Spleen (tissue), 11 donors: ENCODE results near the gene RALGAPA1. TPM values are rescaled to one million over a fixed set of nuclear protein-coding genes. Genes with fewer than 3 reads are reported as not detected.

Experiments
- DNase-seq: peaks from one replicate; pipeline ENCODE4 v3.0.0-alpha.2; 2020
- H3K27ac ChIP-seq, 8 donors: fragments of 200-600 bp; sonication (generic) in 7 of 8; 1 replicate in 4 of 8; 2 replicates in 4 of 8; pipeline versions ENCODE4 v1.5.0 to v1.8.0; 2016 to 2021; ENCODE audit warnings: inconsistent platforms in 4 of 8, mild to moderate bottlenecking in 4 of 8, moderate library complexity in 1 of 8
- H3K27me3 ChIP-seq, 7 donors: fragments of 200-600 bp; sonication (generic) in 6 of 7; replicated peaks in 1 of 7; 1 replicate in 4 of 7; 2 replicates in 3 of 7; pipeline versions ENCODE4 v1.5.0 to v1.8.0; 2016 to 2021; ENCODE audit warnings: inconsistent platforms in 3 of 7, mild to moderate bottlenecking in 1 of 7
- H3K36me3 ChIP-seq, 6 donors: fragments of 200-600 bp; sonication (generic) in 5 of 6; 1 replicate in 4 of 6; 2 replicates in 2 of 6; pipeline versions ENCODE4 v1.5.0 to v1.8.0; 2016 to 2021; ENCODE audit warnings: inconsistent platforms in 2 of 6
- H3K4me1 ChIP-seq, 6 donors: fragments of 200-600 bp; sonication (generic) in 5 of 6; 1 replicate in 3 of 6; 2 replicates in 3 of 6; pipeline versions ENCODE4 v1.5.0 to v1.8.0; 2016 to 2021; ENCODE audit warnings: inconsistent platforms in 3 of 6
- H3K4me3 ChIP-seq, 8 donors: fragments of 200-600 bp; sonication (generic) in 7 of 8; 1 replicate in 4 of 8; 2 replicates in 4 of 8; pipeline versions ENCODE4 v1.5.0 to v1.8.0; 2016 to 2021; ENCODE audit warnings: inconsistent platforms in 4 of 8, mild to moderate bottlenecking in 4 of 8, moderate library complexity in 2 of 8
- H3K9me3 ChIP-seq, 8 donors: fragments of 200-600 bp; sonication (generic) in 7 of 8; 1 replicate in 4 of 8; 2 replicates in 4 of 8; pipeline versions ENCODE4 v1.5.0 to v1.8.0; 2016 to 2021; ENCODE audit warnings: inconsistent platforms in 4 of 8
- POLR2A ChIP-seq, 3 donors: fragments of 450-650 bp; IDR thresholded peaks; one replicate each; pipeline ENCODE4 v1.5.1; 2017; ENCODE audit warnings: antibody characterized with exemption in 3 of 3, mild to moderate bottlenecking in 1 of 3
- POLR2AphosphoS5 ChIP-seq, 3 donors: sonication (generic); formaldehyde crosslinking; IDR thresholded peaks; one replicate each; pipeline ENCODE4 v1.5.1; 2017; ENCODE audit warnings: antibody characterized with exemption in 3 of 3
- WGBS, 5 donors: extraction: QIAGEN DNeasy Blood & Tissue Kit in 3 of 5; methylation state at CpG; one replicate each; pipeline versions ENCODE4 v1.1.5 to v1.1.7; 2013 to 2018; 5-methylcytosine and 5-hydroxymethylcytosine counted together
- intact Hi-C: fragments of 100-400 bp; cut with DNase I; formaldehyde crosslinking; loops from one replicate; pipeline ENCODE4 v1.15.0; 2023; ENCODE audit warnings: low total_unique reads
- polyA plus RNA-seq, 3 donors: library from polyadenylated mRNA; stranded (reverse); fragments of 200-250 nt; gene quantifications; one replicate each; pipeline ENCODE4 v1.2.1, GENCODE V29; 2013
- total RNA-seq, 7 donors: library from RNA; depleted of rRNA in 3 of 7; stranded (reverse); fragments of >200 nt in 3 of 7; fragmentation: NEBNext Ultra II Directional in 4 of 7; extraction: Animal tissue kit (Norgen Biotek cat#: 25700) in 4 of 7; gene quantifications; one replicate each; pipeline versions ENCODE4 v1.1.0 to v1.2.1, GENCODE V29; 2016 to 2021
- TF ChIP-seq, protein P1 (sequence below), 11 experiments: fragments of 200-600 bp in 7 of 11; fragments of 450-650 bp in 4 of 11; sonication (generic) in 4 of 11; IDR thresholded peaks in 8 of 11; conservative IDR thresholded peaks in 3 of 11; 1 replicate in 7 of 11; 2 replicates in 4 of 11; pipeline versions ENCODE4 v1.4.0 to v1.8.0; 2016 to 2021; ENCODE audit warnings: antibody characterized with exemption in 11 of 11, inconsistent platforms in 4 of 11, mild to moderate bottlenecking in 1 of 11
- donor health status: healthy with polysubstance abuse.
- donor health status: DM: no; HTN: no; CAD: no; lungs with moderate emphysema.
- donor health status: DM: no; HTN: no; CAD: no.
- donor health status: Bipolar disorder and iron deficiency.
- donor health status: healthy.
- donor health status: DM: no; HTN: no; CAD: no.
- donor health status: DM: yes; HTN: yes; CAD: no.

RALGAPA1 gene
- total and polyA plus RNA-seq, 10 donors: 9.7 to 76.0 (median 52.2) TPM

DNA sequence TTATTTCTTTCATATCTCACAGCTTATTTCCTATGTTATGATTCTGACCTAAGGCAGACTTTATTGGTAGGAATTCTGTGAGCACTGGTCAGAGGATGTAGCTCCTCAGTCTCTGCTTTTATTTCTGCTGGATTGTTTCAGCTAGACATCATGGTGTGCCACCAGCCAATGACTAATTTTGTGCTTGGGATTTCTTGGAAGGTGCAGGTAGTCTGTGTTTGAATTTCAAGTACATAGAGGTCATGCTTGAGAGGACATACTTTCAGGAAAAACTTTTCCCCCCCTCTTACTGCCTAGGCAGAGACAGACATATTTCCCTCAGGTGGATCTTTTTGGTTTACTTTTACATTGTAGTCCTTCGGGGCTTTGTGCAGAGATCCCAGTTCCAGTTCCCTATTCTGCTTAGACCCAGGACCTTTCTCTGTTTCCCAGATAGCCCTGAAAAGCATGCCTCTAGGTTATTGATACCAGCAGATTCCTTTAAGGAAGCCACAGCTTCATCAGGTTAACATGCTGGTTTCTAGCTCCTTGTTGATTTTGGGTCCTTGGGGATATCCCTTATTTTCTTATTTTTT is 45.7 kb upstream of the RALGAPA1 start:
- TF ChIP-seq, protein P1, sequence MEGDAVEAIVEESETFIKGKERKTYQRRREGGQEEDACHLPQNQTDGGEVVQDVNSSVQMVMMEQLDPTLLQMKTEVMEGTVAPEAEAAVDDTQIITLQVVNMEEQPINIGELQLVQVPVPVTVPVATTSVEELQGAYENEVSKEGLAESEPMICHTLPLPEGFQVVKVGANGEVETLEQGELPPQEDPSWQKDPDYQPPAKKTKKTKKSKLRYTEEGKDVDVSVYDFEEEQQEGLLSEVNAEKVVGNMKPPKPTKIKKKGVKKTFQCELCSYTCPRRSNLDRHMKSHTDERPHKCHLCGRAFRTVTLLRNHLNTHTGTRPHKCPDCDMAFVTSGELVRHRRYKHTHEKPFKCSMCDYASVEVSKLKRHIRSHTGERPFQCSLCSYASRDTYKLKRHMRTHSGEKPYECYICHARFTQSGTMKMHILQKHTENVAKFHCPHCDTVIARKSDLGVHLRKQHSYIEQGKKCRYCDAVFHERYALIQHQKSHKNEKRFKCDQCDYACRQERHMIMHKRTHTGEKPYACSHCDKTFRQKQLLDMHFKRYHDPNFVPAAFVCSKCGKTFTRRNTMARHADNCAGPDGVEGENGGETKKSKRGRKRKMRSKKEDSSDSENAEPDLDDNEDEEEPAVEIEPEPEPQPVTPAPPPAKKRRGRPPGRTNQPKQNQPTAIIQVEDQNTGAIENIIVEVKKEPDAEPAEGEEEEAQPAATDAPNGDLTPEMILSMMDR (IDR thresholded peaks at IDR 0.05 in 8 of 11, conservative IDR thresholded peaks at IDR 0.05 in 3 of 11): no peak
- TF ChIP-seq POLR2AphosphoS5 (IDR thresholded peaks at IDR 0.05): no peak
- no peak for TF ChIP-seq POLR2A (IDR thresholded peaks at IDR 0.05)
- 66 to 81% (median 70%) methylated on average over 1 of the region's 1 CpG for WGBS, 5 donors

DNA sequence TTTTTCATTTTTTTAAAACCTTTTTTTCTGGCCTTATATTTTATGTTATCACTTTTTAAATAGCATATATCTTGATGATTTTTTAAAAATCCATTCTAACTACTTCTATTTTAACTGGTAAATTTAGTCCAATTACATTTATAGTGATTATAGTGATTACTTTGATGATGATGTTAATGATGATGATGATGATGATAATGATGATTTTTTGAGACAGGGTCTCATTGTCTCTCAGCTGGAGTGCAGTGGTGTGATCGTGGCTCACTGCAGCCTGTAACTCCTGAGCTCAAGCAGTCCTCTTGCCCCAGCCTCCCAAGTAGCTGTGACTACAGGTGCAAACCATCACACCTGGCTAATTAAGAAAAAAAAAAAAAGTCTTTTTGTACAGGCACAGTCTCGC is 44.1 kb upstream of the RALGAPA1 start:
- peaks cover 0 to 10% (median 0%) of the 10 kb centered on the region in 6 donors for H3K4me1 ChIP-seq
- H3K36me3 ChIP-seq: peaks cover 0 to 43% (median 2%) of the 10 kb centered on the region in 6 donors
- 94 to 97% (median 95%) methylated on average over 2 of the region's 2 CpGs for WGBS, 5 donors
- H3K27ac ChIP-seq: no peak overlapping the region
- H3K27me3 ChIP-seq: no peaks in the 10 kb centered on the region
- peaks cover 0 to 10% (median 4%) of the 10 kb centered on the region in 8 donors for H3K9me3 ChIP-seq
- H3K4me3 ChIP-seq: no peak overlapping the region
- intact Hi-C loops: no loop called here
- TF ChIP-seq, protein P1 (IDR thresholded peaks at IDR 0.05 in 8 of 11, conservative IDR thresholded peaks at IDR 0.05 in 3 of 11): no peak
- TF ChIP-seq POLR2AphosphoS5 (IDR thresholded peaks at IDR 0.05) (no peak), POLR2A (IDR thresholded peaks at IDR 0.05) (no peak)
- no peak for DNase-seq

More for the DNA sequence above, 45.7 kb upstream of the RALGAPA1 start:
- DNase-seq: no peak
- Histone ChIP-seq H3K27me3 (no peaks in the 10 kb centered on the region), H3K9me3 (peaks cover 0 to 10% (median 4%) of the 10 kb centered on the region in 8 donors), H3K27ac (no peak overlapping the region), H3K4me3 (no peak overlapping the region), H3K36me3 (peaks cover 0 to 47% (median 2%) of the 10 kb centered on the region in 6 donors), H3K4me1 (peaks cover 0 to 10% (median 0%) of the 10 kb centered on the region in 6 donors)
- intact Hi-C loops: no loop called here

DNA sequence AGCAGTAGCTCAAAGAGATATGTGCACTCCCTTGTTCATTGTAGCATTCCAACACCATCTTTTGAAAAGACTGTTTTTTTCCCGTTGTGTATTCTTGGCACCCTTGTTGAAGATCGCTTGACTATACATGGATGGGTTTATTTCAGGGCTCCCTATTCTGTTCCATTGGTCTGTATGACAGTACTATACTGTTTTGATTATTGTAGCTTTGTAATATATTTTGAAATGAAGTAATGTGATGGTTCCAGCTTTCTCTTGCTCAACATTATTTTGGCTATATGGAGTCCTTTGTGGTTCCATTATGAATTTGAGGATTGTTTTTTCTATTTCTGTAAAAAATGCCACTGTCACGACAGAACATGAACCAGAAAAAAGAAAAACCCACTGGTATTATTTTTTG is 42.7 kb upstream of the RALGAPA1 start:
- Histone ChIP-seq H3K4me3 (no peak overlapping the region), H3K36me3 (peaks cover 0 to 52% (median 3%) of the 10 kb centered on the region in 6 donors), H3K4me1 (peaks cover 0 to 10% (median 0%) of the 10 kb centered on the region in 6 donors), H3K27ac (no peak overlapping the region), H3K9me3 (peaks cover 0 to 10% (median 4%) of the 10 kb centered on the region in 8 donors), H3K27me3 (no peaks in the 10 kb centered on the region)
- no peak for TF ChIP-seq POLR2AphosphoS5 (IDR thresholded peaks at IDR 0.05)
- no peak for TF ChIP-seq POLR2A (IDR thresholded peaks at IDR 0.05)
- WGBS, 5 donors: 81 to 99% (median 97%) methylated on average over 3 of the region's 3 CpGs
- DNase-seq: no peak
- intact Hi-C loops: no loop called here

DNA sequence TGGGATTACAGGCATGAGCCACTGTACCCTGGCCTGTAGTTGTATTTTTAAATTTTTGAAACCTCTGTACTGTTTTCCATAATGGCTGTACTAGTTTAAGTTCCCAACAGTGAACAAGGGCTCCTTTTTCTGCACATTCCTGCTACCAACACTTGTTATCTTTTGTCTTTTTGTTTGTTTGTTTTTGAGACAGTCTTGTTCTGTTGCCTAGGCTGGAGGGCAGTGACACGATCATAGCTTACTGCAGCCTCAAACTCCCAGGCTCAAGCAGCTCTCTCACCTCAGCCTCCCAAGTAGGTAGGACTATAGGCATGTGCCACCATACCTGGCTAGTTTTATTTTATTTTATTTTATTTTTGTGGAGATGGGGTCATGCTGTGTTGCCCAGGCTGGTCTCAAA is 40.0 kb upstream of the RALGAPA1 start:
- TF ChIP-seq POLR2A (IDR thresholded peaks at IDR 0.05) (no peak), POLR2AphosphoS5 (IDR thresholded peaks at IDR 0.05) (no peak)
- TF ChIP-seq, protein P1 (IDR thresholded peaks at IDR 0.05 in 8 of 11, conservative IDR thresholded peaks at IDR 0.05 in 3 of 11): no peak

More for the DNA sequence above, 40.0 kb upstream of the RALGAPA1 start:
- WGBS, 5 donors: 83 to 100% (median 98%) methylated on average over 1 of the region's 1 CpG
- intact Hi-C loops: no loop called here
- H3K27me3 ChIP-seq: no peaks in the 10 kb centered on the region
- no peak for DNase-seq
- peaks cover 0 to 10% (median 4%) of the 10 kb centered on the region in 8 donors for H3K9me3 ChIP-seq
- no peaks in the 10 kb centered on the region for H3K4me1 ChIP-seq
- H3K36me3 ChIP-seq: peaks cover 0 to 76% (median 13%) of the 10 kb centered on the region in 6 donors
- H3K4me3 ChIP-seq: no peak overlapping the region
- H3K27ac ChIP-seq: no peak overlapping the region
